T47D (cell line): ENCODE measurements around the gene SOCS1.

Source experiments
- DNase-seq, 2 experiments: peaks; one replicate each; pipeline versions ENCODE4 v3.0.0 to v3.0.0-alpha.2; 2011 to 2012; ENCODE audit warnings: low read depth in 1 of 2, low spot score in 1 of 2
- JUND ChIP-seq: IDR thresholded peaks from 2 replicates; pipeline ENCODE4 v1.6.1; 2012; ENCODE audit warnings: low read depth
- in situ Hi-C: cut with HindIII; loops from 2 replicates; pipeline ENCODE4 v1.10.0; 2016; ENCODE audit warnings: low sequenced_read_pairs, low pct_unique_long_range_greater_than_20kb

Gene SOCS1

DNA sequence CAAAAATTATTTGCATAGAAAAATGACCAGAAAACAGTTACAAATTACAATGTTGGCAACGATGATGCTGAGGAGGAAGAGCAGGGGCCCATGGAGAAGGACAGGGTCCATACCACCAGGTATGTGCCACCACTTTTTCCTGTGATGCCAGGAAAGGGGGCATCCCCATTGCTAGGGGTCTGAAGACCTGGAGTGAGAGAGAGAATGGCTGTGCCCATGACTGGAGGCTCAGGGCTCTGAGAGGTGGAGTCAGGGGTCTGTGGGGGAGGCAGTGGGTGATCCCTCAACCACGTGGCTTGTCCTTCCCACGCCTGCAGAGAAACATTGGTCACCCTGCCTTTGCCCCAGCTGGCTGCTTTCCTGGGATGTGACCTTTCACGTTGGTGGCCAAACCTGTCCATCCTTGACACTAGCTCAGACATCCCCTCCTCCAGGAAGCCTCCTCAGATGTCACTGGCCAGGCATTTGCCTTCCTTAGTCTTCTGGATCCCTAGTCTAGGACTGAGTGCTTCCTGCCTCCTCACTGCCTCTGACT, 51.4 kb downstream of the SOCS1 start:
- DNase-seq = peak in 1 of 2 experiments; percentile 29
- in situ Hi-C loops = no loop called here

More for the DNA sequence above, 51.4 kb downstream of the SOCS1 start:
- no peak for TF ChIP-seq JUND
